ENCODE results near the gene VIM.

- no peak for TF ChIP-seq CTCF (conservative IDR thresholded peaks at IDR 0.05; ENCODE audit: low read depth, low read length)
- TF ChIP-seq POLR2A (IDR thresholded peaks at IDR 0.05; ENCODE audit: low read depth, low read length): no peak
- TF ChIP-seq MAFK (IDR thresholded peaks at IDR 0.05; ENCODE audit: low read depth, low read length): no peak
- TF ChIP-seq, protein P1, sequence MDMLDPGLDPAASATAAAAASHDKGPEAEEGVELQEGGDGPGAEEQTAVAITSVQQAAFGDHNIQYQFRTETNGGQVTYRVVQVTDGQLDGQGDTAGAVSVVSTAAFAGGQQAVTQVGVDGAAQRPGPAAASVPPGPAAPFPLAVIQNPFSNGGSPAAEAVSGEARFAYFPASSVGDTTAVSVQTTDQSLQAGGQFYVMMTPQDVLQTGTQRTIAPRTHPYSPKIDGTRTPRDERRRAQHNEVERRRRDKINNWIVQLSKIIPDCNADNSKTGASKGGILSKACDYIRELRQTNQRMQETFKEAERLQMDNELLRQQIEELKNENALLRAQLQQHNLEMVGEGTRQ (IDR thresholded peaks at IDR 0.05; ENCODE audit: low read depth, low read length): no peak
- no peak for TF ChIP-seq BHLHE40 (IDR thresholded peaks at IDR 0.05; ENCODE audit: low read depth, low read length)
- no peak for TF ChIP-seq FOS (IDR thresholded peaks at IDR 0.05; ENCODE audit: low read depth, low read length)
- no peak for TF ChIP-seq RFX5 (IDR thresholded peaks at IDR 0.05; ENCODE audit: low read depth, low read length)
- no peak for TF ChIP-seq MXI1 (IDR thresholded peaks at IDR 0.05; ENCODE audit: borderline replicate concordance, low read depth, low read length)
- no peak for TF ChIP-seq RAD21 (IDR thresholded peaks at IDR 0.05; ENCODE audit: low read length)
- TF ChIP-seq CHD1 (IDR thresholded peaks at IDR 0.05; ENCODE audit: low read depth, low read length): no peak
Observed at GRCh38 chr10:17265468-17265867, 37.4 kb downstream of the VIM start.

Data from IMR-90 (cell line).